ENCODE measurements around the gene GAS7. TPM values are rescaled to one million over a fixed set of nuclear protein-coding genes. Genes with fewer than 3 reads are reported as not detected.

The GAS7 gene
- total and polyA plus RNA-seq, 10 of the 15 experiments (the other 5 are each of a cell fraction or from before 2014, with no cell fraction given): 2.3 to 53.4 (median 24.0) TPM

DNA sequence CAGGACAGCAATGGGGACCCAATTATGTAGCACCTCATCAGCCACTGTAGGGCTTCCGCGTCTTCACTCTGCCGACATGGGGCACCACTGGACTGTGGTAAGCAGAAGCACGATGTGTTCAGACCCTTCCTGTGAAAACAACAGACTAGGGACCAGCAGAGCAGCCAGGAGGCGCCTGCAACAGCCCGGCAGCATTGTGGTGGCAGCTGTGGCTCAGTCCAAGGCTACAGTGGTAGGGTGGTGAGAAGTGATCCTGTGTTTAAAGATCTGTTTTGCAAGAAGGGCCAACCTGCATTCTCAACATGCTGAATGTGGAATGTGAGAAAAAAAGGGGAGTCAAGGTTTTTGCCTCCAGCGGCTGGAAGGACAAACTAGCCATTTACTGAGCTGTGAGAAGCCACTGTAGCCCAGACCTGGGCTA is 80.8 kb downstream of the GAS7 start:
- RAD21 ChIA-PET (ENCODE audit: unreplicated experiment): no interaction called here
- H4K20me1 ChIP-seq (ENCODE audit: control insufficient read depth, insufficient read depth): no peaks in the 10 kb centered on the region
- H3K9me3 ChIP-seq (replicated peaks; ENCODE audit: control insufficient read depth, insufficient read depth, low read length): no peaks in the 10 kb centered on the region; the same call in 2 of the 3 replicates
- SMC1A ChIA-PET (ENCODE audit: uncharacterized antibody, unreplicated experiment): interaction anchor here (0.7 kb wide), 1 partner anchor 108 kb away, joined by 3 read pairs; no protein-coding TSS in a partner anchor
- intact Hi-C loops (cut with micrococcal nuclease; ENCODE audit: unreplicated experiment) (no loop called here), in situ Hi-C loops (cut with MboI) (no loop called here)
- no peak overlapping the region for H2AFZ ChIP-seq (ENCODE audit: control insufficient read depth, low read depth, low read length)
- FAIRE-seq (no peak), ATAC-seq (peak; percentile 12), DNase-seq (ENCODE audit: low read depth, low spot score) (peak; percentile 20)
- peaks cover 51% of the 10 kb centered on the region for H3K4me1 ChIP-seq (ENCODE audit: control insufficient read depth, insufficient read depth, low read length)
- no peak overlapping the region for H3K27ac ChIP-seq (ENCODE audit: control insufficient read depth, insufficient read depth)
- no peak overlapping the region for H3K9ac ChIP-seq (ENCODE audit: control insufficient read depth, insufficient read depth, low read length)
- CTCF ChIA-PET: interaction anchor here (0.5 to 1.3 kb wide), 2 partner anchors 109 to 160 kb away, joined by 3 to 5 read pairs; no protein-coding TSS in a partner anchor
- H3K4me3 ChIP-seq: no peak overlapping the region
- H3K4me2 ChIP-seq (ENCODE audit: control insufficient read depth, insufficient read depth): no peak overlapping the region
- BruUV-seq (replicated peaks): no TSS peak
- peaks cover 0 to 1% of the 10 kb centered on the region in 2 experiments; a peak in 1 of 4 replicates for H3K27me3 ChIP-seq (replicated peaks in 1 of 2; ENCODE audit: control insufficient read depth in 2 of 2, insufficient read depth in 2 of 2, low read length in 1 of 2)
- 69% methylated on average over 7 of the region's 7 CpGs for WGBS (ENCODE audit: insufficient coverage, insufficient replicate concordance, low lambda C conversion rate, missing lambda C conversion rate)
- no peaks in the 10 kb centered on the region for H3K36me3 ChIP-seq (ENCODE audit: control insufficient read depth in 2 of 2, insufficient read depth in 2 of 2, low read length in 1 of 2)
- POLR2A ChIA-PET: no interaction called here
- no peaks in the 10 kb centered on the region for H3K79me2 ChIP-seq (ENCODE audit: control insufficient read depth, insufficient read depth, low read length)
- TF ChIP-seq, protein P1, sequence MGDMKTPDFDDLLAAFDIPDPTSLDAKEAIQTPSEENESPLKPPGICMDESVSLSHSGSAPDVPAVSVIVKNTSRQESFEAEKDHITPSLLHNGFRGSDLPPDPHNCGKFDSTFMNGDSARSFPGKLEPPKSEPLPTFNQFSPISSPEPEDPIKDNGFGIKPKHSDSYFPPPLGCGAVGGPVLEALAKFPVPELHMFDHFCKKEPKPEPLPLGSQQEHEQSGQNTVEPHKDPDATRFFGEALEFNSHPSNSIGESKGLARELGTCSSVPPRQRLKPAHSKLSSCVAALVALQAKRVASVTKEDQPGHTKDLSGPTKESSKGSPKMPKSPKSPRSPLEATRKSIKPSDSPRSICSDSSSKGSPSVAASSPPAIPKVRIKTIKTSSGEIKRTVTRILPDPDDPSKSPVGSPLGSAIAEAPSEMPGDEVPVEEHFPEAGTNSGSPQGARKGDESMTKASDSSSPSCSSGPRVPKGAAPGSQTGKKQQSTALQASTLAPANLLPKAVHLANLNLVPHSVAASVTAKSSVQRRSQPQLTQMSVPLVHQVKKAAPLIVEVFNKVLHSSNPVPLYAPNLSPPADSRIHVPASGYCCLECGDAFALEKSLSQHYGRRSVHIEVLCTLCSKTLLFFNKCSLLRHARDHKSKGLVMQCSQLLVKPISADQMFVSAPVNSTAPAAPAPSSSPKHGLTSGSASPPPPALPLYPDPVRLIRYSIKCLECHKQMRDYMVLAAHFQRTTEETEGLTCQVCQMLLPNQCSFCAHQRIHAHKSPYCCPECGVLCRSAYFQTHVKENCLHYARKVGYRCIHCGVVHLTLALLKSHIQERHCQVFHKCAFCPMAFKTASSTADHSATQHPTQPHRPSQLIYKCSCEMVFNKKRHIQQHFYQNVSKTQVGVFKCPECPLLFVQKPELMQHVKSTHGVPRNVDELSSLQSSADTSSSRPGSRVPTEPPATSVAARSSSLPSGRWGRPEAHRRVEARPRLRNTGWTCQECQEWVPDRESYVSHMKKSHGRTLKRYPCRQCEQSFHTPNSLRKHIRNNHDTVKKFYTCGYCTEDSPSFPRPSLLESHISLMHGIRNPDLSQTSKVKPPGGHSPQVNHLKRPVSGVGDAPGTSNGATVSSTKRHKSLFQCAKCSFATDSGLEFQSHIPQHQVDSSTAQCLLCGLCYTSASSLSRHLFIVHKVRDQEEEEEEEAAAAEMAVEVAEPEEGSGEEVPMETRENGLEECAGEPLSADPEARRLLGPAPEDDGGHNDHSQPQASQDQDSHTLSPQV (IDR thresholded peaks at IDR 0.05): no peak
- TF ChIP-seq MEF2A (IDR thresholded peaks at IDR 0.05; ENCODE audit: insufficient read depth, low read depth, low read length): no peak
- TF ChIP-seq, protein P2, sequence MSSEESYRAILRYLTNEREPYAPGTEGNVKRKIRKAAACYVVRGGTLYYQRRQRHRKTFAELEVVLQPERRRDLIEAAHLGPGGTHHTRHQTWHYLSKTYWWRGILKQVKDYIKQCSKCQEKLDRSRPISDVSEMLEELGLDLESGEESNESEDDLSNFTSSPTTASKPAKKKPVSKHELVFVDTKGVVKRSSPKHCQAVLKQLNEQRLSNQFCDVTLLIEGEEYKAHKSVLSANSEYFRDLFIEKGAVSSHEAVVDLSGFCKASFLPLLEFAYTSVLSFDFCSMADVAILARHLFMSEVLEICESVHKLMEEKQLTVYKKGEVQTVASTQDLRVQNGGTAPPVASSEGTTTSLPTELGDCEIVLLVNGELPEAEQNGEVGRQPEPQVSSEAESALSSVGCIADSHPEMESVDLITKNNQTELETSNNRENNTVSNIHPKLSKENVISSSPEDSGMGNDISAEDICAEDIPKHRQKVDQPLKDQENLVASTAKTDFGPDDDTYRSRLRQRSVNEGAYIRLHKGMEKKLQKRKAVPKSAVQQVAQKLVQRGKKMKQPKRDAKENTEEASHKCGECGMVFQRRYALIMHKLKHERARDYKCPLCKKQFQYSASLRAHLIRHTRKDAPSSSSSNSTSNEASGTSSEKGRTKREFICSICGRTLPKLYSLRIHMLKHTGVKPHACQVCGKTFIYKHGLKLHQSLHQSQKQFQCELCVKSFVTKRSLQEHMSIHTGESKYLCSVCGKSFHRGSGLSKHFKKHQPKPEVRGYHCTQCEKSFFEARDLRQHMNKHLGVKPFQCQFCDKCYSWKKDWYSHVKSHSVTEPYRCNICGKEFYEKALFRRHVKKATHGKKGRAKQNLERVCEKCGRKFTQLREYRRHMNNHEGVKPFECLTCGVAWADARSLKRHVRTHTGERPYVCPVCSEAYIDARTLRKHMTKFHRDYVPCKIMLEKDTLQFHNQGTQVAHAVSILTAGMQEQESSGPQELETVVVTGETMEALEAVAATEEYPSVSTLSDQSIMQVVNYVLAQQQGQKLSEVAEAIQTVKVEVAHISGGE (CRISPR knock-in tag; IDR thresholded peaks at IDR 0.05): no peak
- TF ChIP-seq, protein P3, sequence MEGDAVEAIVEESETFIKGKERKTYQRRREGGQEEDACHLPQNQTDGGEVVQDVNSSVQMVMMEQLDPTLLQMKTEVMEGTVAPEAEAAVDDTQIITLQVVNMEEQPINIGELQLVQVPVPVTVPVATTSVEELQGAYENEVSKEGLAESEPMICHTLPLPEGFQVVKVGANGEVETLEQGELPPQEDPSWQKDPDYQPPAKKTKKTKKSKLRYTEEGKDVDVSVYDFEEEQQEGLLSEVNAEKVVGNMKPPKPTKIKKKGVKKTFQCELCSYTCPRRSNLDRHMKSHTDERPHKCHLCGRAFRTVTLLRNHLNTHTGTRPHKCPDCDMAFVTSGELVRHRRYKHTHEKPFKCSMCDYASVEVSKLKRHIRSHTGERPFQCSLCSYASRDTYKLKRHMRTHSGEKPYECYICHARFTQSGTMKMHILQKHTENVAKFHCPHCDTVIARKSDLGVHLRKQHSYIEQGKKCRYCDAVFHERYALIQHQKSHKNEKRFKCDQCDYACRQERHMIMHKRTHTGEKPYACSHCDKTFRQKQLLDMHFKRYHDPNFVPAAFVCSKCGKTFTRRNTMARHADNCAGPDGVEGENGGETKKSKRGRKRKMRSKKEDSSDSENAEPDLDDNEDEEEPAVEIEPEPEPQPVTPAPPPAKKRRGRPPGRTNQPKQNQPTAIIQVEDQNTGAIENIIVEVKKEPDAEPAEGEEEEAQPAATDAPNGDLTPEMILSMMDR (IDR thresholded peaks at IDR 0.05 in 2 of 3, conservative IDR thresholded peaks at IDR 0.05 in 1 of 3; ENCODE audit: control insufficient read depth in 2 of 3, extremely low read depth in 1 of 3, insufficient read depth in 1 of 3, low read depth in 3 of 3, low read length in 3 of 3): peak; percentile 10 to 38 (median 19); a peak in 3 of 6 replicates
- TF ChIP-seq SMC3 (IDR thresholded peaks at IDR 0.05; ENCODE audit: borderline replicate concordance, low read length): peak; percentile 24; the same call in 1 of the 2 replicates
- TF ChIP-seq RAD21 (IDR thresholded peaks at IDR 0.05; ENCODE audit: insufficient read depth, low read depth, low read length): peak; percentile 53; the same call in 1 of the 2 replicates
- TF ChIP-seq, protein P4, sequence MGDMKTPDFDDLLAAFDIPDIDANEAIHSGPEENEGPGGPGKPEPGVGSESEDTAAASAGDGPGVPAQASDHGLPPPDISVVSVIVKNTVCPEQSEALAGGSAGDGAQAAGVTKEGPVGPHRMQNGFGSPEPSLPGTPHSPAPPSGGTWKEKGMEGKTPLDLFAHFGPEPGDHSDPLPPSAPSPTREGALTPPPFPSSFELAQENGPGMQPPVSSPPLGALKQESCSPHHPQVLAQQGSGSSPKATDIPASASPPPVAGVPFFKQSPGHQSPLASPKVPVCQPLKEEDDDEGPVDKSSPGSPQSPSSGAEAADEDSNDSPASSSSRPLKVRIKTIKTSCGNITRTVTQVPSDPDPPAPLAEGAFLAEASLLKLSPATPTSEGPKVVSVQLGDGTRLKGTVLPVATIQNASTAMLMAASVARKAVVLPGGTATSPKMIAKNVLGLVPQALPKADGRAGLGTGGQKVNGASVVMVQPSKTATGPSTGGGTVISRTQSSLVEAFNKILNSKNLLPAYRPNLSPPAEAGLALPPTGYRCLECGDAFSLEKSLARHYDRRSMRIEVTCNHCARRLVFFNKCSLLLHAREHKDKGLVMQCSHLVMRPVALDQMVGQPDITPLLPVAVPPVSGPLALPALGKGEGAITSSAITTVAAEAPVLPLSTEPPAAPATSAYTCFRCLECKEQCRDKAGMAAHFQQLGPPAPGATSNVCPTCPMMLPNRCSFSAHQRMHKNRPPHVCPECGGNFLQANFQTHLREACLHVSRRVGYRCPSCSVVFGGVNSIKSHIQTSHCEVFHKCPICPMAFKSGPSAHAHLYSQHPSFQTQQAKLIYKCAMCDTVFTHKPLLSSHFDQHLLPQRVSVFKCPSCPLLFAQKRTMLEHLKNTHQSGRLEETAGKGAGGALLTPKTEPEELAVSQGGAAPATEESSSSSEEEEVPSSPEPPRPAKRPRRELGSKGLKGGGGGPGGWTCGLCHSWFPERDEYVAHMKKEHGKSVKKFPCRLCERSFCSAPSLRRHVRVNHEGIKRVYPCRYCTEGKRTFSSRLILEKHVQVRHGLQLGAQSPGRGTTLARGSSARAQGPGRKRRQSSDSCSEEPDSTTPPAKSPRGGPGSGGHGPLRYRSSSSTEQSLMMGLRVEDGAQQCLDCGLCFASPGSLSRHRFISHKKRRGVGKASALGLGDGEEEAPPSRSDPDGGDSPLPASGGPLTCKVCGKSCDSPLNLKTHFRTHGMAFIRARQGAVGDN (IDR thresholded peaks at IDR 0.05): no peak
- TF ChIP-seq MTA3 (IDR thresholded peaks at IDR 0.05; ENCODE audit: borderline replicate concordance, low read length): no peak
- TF ChIP-seq RFX5 (IDR thresholded peaks at IDR 0.05; ENCODE audit: low read depth, low read length): no peak
